ENCODE data around the gene IFT81. TPM values are rescaled to one million over a fixed set of nuclear protein-coding genes. Genes with fewer than 3 reads are reported as not detected.

IFT81 gene
- total RNA-seq, 4 donors from 2014 or later, result 4.0 to 14.8 (median 5.3) TPM

- TF ChIP-seq, protein P1, sequence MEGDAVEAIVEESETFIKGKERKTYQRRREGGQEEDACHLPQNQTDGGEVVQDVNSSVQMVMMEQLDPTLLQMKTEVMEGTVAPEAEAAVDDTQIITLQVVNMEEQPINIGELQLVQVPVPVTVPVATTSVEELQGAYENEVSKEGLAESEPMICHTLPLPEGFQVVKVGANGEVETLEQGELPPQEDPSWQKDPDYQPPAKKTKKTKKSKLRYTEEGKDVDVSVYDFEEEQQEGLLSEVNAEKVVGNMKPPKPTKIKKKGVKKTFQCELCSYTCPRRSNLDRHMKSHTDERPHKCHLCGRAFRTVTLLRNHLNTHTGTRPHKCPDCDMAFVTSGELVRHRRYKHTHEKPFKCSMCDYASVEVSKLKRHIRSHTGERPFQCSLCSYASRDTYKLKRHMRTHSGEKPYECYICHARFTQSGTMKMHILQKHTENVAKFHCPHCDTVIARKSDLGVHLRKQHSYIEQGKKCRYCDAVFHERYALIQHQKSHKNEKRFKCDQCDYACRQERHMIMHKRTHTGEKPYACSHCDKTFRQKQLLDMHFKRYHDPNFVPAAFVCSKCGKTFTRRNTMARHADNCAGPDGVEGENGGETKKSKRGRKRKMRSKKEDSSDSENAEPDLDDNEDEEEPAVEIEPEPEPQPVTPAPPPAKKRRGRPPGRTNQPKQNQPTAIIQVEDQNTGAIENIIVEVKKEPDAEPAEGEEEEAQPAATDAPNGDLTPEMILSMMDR (IDR thresholded peaks at IDR 0.05), result no peak
- no peak for ATAC-seq (ENCODE audit: low FRiP score)
Observed at GRCh38 chr12:110234331-110234751, 110.2 kb downstream of the IFT81 start.

GRCh38 chr12:110234755-110235154, 110.6 kb downstream of the IFT81 start:
- ATAC-seq (ENCODE audit: low FRiP score) (no peak), DNase-seq (ENCODE audit: low spot score) (no peak)
- TF ChIP-seq, protein P1 (IDR thresholded peaks at IDR 0.05), result no peak

More at GRCh38 chr12:110234331-110234751, 110.2 kb downstream of the IFT81 start:
- no peak for DNase-seq (ENCODE audit: low spot score)

- no peak for DNase-seq (ENCODE audit: low spot score)
- TF ChIP-seq, protein P1 (IDR thresholded peaks at IDR 0.05), result no peak
- ATAC-seq (ENCODE audit: low FRiP score), result no peak
Observed at GRCh38 chr12:110235383-110235782, 111.2 kb downstream of the IFT81 start.

- TF ChIP-seq, protein P1 (IDR thresholded peaks at IDR 0.05), result no peak
- no peak for ATAC-seq (ENCODE audit: low FRiP score)
- DNase-seq (ENCODE audit: low spot score), result no peak
Observed at GRCh38 chr12:110243227-110243626, 119.1 kb downstream of the IFT81 start.

DNA sequence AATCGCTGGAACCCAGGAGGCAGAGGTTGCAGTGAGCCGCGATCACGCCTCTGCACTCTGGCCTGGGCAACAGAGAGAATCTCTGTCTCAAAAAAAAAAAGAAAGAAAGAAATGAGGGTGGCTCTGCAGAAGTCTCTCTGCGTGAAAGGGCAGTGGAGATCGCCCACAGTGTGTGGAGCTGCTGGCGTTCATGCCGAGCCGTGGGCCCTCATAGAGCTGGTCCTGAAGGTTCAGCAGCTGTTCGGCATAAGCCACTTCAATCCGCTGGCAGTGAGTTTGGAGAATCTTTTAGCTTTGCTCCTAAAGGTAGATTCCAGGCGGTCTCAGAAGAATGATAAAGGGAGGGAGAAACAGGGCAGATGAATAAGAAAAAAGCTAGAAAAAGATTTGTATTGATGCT, 120.2 kb downstream of the IFT81 start:
- TF ChIP-seq, protein P1 (IDR thresholded peaks at IDR 0.05), result no peak
- ATAC-seq (ENCODE audit: low FRiP score) (no peak), DNase-seq (ENCODE audit: low spot score) (no peak)

DNA sequence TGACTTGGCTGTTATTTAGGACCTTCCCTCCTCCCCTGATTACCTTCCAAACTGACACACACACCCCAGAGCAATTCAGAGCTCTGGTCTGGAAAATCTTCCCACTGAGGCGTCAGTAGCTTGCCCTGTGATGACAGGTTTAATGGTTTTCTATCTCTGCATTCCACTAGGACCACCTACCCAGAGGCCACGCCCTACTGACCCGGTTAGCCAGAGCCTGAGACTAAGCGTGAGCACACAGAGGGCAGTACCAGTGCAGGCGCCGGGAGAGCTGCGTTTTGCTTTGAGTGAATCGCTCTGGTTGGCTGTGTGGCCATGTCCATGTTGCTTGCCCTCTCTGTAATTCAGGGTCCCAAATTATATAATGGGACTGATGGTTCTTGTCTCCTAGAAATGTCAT, 120.7 kb downstream of the IFT81 start:
- TF ChIP-seq, protein P1 (IDR thresholded peaks at IDR 0.05), result no peak
- ATAC-seq (ENCODE audit: low FRiP score), result no peak
- no peak for DNase-seq (ENCODE audit: low spot score)

DNA sequence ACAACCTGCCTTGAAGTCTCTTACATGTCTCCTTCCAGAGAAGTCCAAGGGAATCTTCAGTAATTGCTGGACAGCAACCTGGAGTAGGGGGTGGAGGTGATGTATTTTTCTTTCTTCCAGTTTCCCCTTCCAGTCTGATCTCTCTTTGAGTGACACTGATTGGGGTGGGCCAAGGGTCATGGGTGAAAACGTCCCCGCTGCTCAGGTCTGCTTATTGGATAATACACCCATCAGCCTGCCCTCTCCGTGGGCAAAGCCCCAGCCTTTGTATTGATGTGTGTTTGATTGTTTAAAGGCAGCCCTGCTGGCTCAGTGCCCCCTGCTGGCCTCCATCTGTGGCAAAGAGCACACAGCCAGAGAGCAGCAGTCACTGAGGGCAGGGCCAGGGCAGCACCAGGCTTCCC, 121.2 kb downstream of the IFT81 start:
- ATAC-seq (ENCODE audit: low FRiP score) (no peak), DNase-seq (ENCODE audit: low spot score) (no peak)
- TF ChIP-seq, protein P1 (IDR thresholded peaks at IDR 0.05), result no peak

All from omental fat pad (tissue), 4 donors.